Right lobe of liver (tissue), 4 donors: ENCODE measurements around the gene CMPK2.

Source experiments
- CTCF ChIP-seq, 4 donors: fragments of 200-600 bp in 3 of 4; fragments of 450-650 bp in 1 of 4; IDR thresholded peaks; one replicate each; pipeline versions ENCODE4 v1.5.1 to v1.8.0; 2016 to 2022; ENCODE audit warnings: antibody characterized with exemption in 4 of 4, mild to moderate bottlenecking in 2 of 4
- POLR2A ChIP-seq: fragments of 450-650 bp; IDR thresholded peaks from one replicate; pipeline ENCODE4 v1.6.1; 2017; ENCODE audit warnings: antibody characterized with exemption, mild to moderate bottlenecking
- donor health status: DM: no; HTN: no; CAD: no.
- donor health status: DM: no; HTN: no; CAD: no.
- donor health status: DM: no; HTN: yes; CAD: no.

GRCh38 chr2:6885968-6886367, 20.3 kb upstream of the CMPK2 start:
- TF ChIP-seq CTCF (IDR thresholded peaks at IDR 0.05) (no peak), POLR2A (no peak)
